HG03159 (cell line): ENCODE data around the gene ZC2HC1B.
A peak's percentile ranks its signal among the peaks of the same experiment; 100 is the strongest.
"Not testable (repeated sequence)": the region's sequence is repeated elsewhere in the genome, so short reads cannot be mapped to it uniquely, and the experiment has no call there.

ENCODE experiments used
- ATAC-seq: cut with Tn5 transposase; IDR thresholded peaks from one replicate; pipeline ENCODE4 v1.9.1; 2021; ENCODE audit warnings: mild to moderate bottlenecking, moderate library complexity; ENCODE audit not compliant: unreplicated experiment

ZC2HC1B gene

GRCh38 chr6:143868808-143869207 lies 4.5 kb downstream of the ZC2HC1B start:
- not testable (repeated sequence) for ATAC-seq

- ATAC-seq, result not testable (repeated sequence)
These were observed 7.0 kb downstream of the ZC2HC1B start for GRCh38 chr6:143871202-143871730.

DNA sequence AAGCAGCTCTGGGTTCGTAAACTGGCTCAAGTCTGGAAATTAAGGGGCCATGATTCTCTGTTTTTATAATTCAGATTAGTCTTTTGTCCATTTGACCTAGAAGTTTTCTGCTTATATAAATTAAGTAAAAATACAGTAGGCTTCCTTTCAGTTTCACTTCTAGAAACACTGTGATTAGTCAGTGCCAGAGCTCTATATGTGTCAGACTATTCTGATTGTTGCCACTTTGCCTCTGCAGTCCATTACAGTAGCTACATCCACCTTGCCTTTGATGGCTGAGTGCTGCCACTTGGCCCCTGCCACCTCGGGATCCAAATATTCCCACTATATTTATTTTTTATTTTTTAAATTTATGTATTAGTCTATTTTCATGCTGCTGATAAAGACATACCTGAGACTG lies 7.9 kb downstream of the ZC2HC1B start:
- ATAC-seq, result peak; percentile 97

DNA sequence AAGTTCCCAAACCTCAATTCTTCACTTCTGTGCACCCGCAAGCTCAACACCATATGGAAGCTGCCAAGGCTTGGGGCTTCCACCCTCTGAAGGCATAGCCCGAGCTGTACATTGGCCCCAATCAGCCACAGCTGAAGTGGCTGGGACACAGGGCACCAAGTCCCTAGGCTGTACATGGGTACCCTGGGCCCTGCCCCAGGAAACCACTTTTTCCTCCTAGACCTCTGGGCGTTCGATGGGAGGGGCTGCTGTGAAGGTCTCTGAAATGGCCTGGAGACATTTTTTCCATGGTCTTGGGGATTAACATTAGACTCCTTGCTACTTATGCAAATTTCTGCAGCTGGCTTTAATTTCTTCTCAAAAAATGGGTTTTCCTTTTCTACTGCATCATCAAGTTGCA lies 9.3 kb downstream of the ZC2HC1B start:
- not testable (repeated sequence) for ATAC-seq

DNA sequence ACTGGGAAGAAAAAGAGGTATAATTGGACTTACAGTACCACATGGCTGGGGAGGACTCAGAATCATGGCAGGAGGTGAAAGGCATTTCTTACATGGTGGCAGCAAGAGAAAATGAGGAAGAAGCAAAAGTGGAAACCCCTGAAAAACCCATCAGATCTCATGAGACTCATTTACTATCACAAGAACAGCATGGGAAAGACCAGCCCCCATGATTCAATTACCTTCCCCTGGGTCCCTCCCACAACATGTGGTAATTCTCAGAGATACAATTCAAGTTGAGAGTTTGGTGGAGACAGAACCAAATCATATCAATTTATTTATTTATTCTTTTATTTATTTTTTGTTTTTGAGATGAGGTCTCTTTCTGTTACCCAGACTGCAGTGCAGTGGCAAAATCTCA lies 10.2 kb downstream of the ZC2HC1B start:
- not testable (repeated sequence) for ATAC-seq

DNA sequence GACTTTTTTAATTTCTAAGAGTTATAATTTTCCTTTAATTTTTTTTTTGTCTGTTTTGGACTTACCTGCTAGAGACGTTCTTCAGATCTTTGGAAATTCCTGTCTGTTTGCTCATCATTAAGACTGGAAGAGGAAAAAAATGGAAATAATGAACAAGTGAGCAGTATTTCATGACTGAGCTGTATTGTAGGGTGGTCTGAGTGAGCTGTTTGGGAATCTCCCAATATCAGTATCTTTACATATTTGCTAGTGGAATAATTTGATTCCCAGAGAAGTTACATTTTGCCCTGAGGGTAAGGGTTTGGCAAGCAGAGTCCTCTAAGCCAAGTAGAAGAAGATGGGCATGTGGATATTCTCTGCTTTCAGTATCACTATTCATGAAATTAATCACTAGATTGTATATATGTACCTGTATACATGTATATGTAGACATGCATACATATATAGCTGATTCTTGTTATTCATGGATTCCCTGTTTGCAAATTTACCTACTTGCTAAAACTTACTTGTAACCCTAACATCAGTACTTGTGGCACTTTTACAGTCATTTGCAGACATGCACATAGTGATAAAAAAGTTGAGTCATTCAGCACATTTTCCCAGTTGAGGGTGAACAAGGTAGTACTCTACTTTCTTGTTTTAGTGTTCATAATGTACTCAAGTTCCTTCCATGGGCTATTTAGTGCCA lies 13.5 kb downstream of the ZC2HC1B start:
- ATAC-seq, result no peak

GRCh38 chr6:143878272-143878760 lies 14.0 kb downstream of the ZC2HC1B start:
- no peak for ATAC-seq

GRCh38 chr6:143880412-143880811 lies 16.1 kb downstream of the ZC2HC1B start:
- no peak for ATAC-seq

DNA sequence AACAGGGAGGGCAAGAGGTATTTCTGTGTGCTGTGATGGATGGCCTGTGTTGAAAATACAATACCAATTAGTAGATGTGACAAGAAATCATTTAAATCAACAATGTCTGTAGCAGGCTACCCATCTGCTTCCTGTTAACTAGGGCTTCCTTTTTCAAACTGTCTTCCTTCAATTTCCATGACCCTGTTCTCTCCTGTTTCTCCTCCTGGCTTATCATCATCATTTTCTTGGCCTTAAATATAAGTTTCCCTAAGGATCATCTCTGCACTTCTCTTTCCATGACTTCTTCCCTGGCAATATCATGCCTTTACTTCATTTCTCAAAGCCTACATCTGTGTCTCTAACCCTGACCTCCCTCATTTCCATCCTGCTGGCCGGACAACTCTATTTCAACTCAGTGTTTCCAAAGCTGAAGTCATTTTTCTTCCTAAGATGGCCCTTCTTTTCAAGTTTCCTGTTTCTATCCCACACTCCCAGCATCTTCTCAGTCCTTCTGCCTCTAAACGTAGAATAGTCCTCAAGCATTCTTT lies 18.2 kb downstream of the ZC2HC1B start:
- ATAC-seq, result no peak

DNA sequence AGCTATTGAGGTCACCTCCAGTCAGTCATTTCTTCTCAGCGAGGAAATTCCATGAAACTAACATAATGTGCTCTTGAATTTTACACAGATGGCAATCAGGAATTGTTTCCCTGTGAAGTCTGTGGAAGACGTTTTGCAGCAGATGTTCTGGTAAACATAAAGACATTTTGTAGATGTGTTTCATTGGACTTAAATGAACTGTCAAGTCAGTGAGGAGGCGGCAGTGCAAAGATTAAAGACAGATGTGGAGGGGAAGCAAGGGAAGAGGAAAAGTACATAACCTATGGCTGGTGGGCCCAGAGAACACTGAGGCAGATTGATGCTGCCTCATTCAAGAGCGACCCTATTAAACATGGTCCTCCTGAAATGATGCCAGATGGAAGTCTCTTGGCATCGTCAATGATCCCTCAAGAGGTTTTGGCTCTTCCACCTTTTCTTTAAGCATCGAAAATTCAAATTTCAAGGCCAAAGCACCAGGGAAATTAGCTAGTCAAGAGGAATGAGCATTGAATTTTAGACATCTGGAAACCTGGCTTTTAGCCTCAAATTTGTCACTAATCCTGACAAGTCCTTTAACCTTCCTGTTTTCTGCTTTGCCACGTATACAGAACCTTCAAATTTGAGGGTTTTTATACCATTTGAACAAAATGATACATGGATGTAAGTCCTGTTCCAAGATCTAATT lies 20.1 kb downstream of the ZC2HC1B start:
- ATAC-seq, result no peak

- ATAC-seq, result no peak
These were observed 20.8 kb downstream of the ZC2HC1B start for GRCh38 chr6:143885116-143885515.

GRCh38 chr6:143894655-143895054 lies 30.4 kb downstream of the ZC2HC1B start:
- no peak for ATAC-seq

- ATAC-seq, result no peak
These were observed 32.0 kb downstream of the ZC2HC1B start for GRCh38 chr6:143896126-143896860.

- ATAC-seq, result no peak
These were observed 36.1 kb downstream of the ZC2HC1B start for GRCh38 chr6:143900358-143900757.

- peak; percentile 96 for ATAC-seq
These were observed 37.8 kb downstream of the ZC2HC1B start for GRCh38 chr6:143901885-143902750.

DNA sequence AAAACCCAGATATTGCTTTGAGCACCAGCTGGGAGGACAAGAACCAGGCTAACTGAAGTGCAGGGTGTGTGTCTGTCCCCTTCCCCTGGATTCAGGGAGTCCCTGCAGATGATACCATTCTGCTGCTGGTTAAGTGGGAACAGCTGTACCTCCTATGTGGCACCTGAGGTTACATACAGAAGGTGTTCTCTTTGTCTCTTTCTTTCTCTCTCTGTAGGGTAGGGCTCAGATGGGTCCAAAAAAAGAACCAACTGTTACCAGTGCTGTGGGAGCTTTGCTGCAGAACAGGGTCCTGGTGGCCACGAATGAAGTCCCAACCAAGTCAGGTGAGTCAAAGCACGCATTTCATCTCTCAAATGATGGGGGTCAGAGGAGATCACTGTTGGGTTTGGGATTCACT lies 38.6 kb downstream of the ZC2HC1B start:
- ATAC-seq, result no peak

- ATAC-seq, result no peak
These were observed 46.8 kb downstream of the ZC2HC1B start for GRCh38 chr6:143911028-143911427.

- ATAC-seq, result no peak
These were observed 48.4 kb downstream of the ZC2HC1B start for GRCh38 chr6:143912671-143913070.

DNA sequence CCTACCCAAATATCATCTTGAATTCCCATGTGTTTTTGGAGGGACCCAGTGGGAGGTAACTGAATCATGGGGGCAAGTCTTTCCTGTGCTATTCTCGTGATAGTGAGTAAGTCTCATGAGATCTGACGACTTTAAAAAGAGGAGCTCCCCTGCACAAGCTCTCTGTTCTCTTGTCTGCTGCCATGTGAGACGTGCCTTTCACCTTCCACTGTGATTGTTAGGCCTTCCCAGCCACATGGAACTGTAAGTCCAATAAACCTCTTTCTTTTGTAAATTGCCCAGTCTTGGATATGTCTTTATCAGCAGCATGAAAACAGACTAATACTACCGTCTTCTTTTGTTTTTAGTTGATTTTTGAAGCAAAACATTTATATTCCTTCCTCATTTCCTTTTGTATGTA lies 52.8 kb downstream of the ZC2HC1B start:
- ATAC-seq, result not testable (repeated sequence)

- no peak for ATAC-seq
These were observed 64.6 kb downstream of the ZC2HC1B start for GRCh38 chr6:143928853-143929252.
